IPS-18c (cell line): ENCODE data around the gene PRKN.

Experiments
- H3K4me3 ChIP-seq: 2 replicates; pipeline ENCODE4 v1.7.0; 2013; ENCODE audit warnings: low read depth, mild to moderate bottlenecking, low read length, moderate library complexity; ENCODE audit not compliant: insufficient read depth
- H3K9me3 ChIP-seq: one replicate; pipeline ENCODE4 v1.6.1; 2013; ENCODE audit warnings: mild to moderate bottlenecking, low read length, moderate library complexity; ENCODE audit not compliant: control insufficient read depth, insufficient read depth

The PRKN gene

GRCh38 chr6:162471842-162472241, 255.7 kb downstream of the PRKN start:
- H3K9me3 ChIP-seq, result no peaks in the 10 kb centered on the region
- no peak overlapping the region for H3K4me3 ChIP-seq

- Histone ChIP-seq H3K4me3 (no peak overlapping the region), H3K9me3 (no peaks in the 10 kb centered on the region)
Measured at GRCh38 chr6:162468326-162468725, 259.2 kb downstream of the PRKN start.

GRCh38 chr6:162467679-162468078, 259.9 kb downstream of the PRKN start:
- H3K4me3 ChIP-seq, result no peak overlapping the region
- H3K9me3 ChIP-seq, result no peaks in the 10 kb centered on the region

GRCh38 chr6:162463576-162463975, 264.0 kb downstream of the PRKN start:
- no peaks in the 10 kb centered on the region for H3K9me3 ChIP-seq
- no peak overlapping the region for H3K4me3 ChIP-seq

- Histone ChIP-seq H3K4me3 (no peak overlapping the region), H3K9me3 (no peaks in the 10 kb centered on the region)
Measured at GRCh38 chr6:162459985-162460384, 267.6 kb downstream of the PRKN start.

- H3K9me3 ChIP-seq, result no peaks in the 10 kb centered on the region
- H3K4me3 ChIP-seq, result no peak overlapping the region
Measured at GRCh38 chr6:162450358-162450757, 277.2 kb downstream of the PRKN start.

- H3K9me3 ChIP-seq, result no peaks in the 10 kb centered on the region
Measured at GRCh38 chr6:162448294-162448693, 279.3 kb downstream of the PRKN start.

GRCh38 chr6:162443101-162443500, 284.5 kb downstream of the PRKN start:
- Histone ChIP-seq H3K4me3 (no peak overlapping the region), H3K9me3 (no peaks in the 10 kb centered on the region)

More at GRCh38 chr6:162448294-162448693, 279.3 kb downstream of the PRKN start:
- no peak overlapping the region for H3K4me3 ChIP-seq

- Histone ChIP-seq H3K4me3 (no peak overlapping the region), H3K9me3 (no peaks in the 10 kb centered on the region)
Measured at GRCh38 chr6:162442687-162443086, 284.9 kb downstream of the PRKN start.

- no peaks in the 10 kb centered on the region for H3K9me3 ChIP-seq
Measured at GRCh38 chr6:162441991-162442390, 285.6 kb downstream of the PRKN start.

GRCh38 chr6:162438980-162439379, 288.6 kb downstream of the PRKN start:
- H3K9me3 ChIP-seq, result no peaks in the 10 kb centered on the region
- H3K4me3 ChIP-seq, result no peak overlapping the region

More at GRCh38 chr6:162441991-162442390, 285.6 kb downstream of the PRKN start:
- no peak overlapping the region for H3K4me3 ChIP-seq

GRCh38 chr6:162435071-162435470, 292.5 kb downstream of the PRKN start:
- Histone ChIP-seq H3K9me3 (peaks cover 2% of the 10 kb centered on the region), H3K4me3 (no peak overlapping the region)

- no peak overlapping the region for H3K4me3 ChIP-seq
Measured at GRCh38 chr6:162421004-162421403, 306.6 kb downstream of the PRKN start.

GRCh38 chr6:162416831-162417537, 310.6 kb downstream of the PRKN start:
- Histone ChIP-seq H3K9me3 (no peaks in the 10 kb centered on the region), H3K4me3 (no peak overlapping the region)

More at GRCh38 chr6:162421004-162421403, 306.6 kb downstream of the PRKN start:
- H3K9me3 ChIP-seq, result no peaks in the 10 kb centered on the region

GRCh38 chr6:162416307-162416706, 311.3 kb downstream of the PRKN start:
- Histone ChIP-seq H3K4me3 (no peak overlapping the region), H3K9me3 (no peaks in the 10 kb centered on the region)

GRCh38 chr6:162409741-162410691, 317.6 kb downstream of the PRKN start:
- Histone ChIP-seq H3K9me3 (no peaks in the 10 kb centered on the region), H3K4me3 (no peak overlapping the region)

- no peak overlapping the region for H3K4me3 ChIP-seq
- no peaks in the 10 kb centered on the region for H3K9me3 ChIP-seq
Measured at GRCh38 chr6:162408826-162409535, 318.6 kb downstream of the PRKN start.
